ENCODE results near the gene AP1S1. TPM values are rescaled to one million over a fixed set of nuclear protein-coding genes. Genes with fewer than 3 reads are reported as not detected.

Gene AP1S1
- total and polyA plus RNA-seq, 2 of the 13 experiments (the other 11 are each of a cell fraction or from before 2014, with no cell fraction given), result 57.5 to 68.1 TPM

- TF ChIP-seq, protein P1, sequence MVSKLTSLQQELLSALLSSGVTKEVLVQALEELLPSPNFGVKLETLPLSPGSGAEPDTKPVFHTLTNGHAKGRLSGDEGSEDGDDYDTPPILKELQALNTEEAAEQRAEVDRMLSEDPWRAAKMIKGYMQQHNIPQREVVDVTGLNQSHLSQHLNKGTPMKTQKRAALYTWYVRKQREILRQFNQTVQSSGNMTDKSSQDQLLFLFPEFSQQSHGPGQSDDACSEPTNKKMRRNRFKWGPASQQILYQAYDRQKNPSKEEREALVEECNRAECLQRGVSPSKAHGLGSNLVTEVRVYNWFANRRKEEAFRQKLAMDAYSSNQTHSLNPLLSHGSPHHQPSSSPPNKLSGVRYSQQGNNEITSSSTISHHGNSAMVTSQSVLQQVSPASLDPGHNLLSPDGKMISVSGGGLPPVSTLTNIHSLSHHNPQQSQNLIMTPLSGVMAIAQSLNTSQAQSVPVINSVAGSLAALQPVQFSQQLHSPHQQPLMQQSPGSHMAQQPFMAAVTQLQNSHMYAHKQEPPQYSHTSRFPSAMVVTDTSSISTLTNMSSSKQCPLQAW (CRISPR knock-in tag; IDR thresholded peaks at IDR 0.05), result peak; percentile 69
- peak; percentile 75; the same call in 1 of the 2 replicates for TF ChIP-seq LCORL (IDR thresholded peaks at IDR 0.05)
- TF ChIP-seq LCORL (CRISPR knock-in tag; IDR thresholded peaks at IDR 0.05), result peak; percentile 96
- TF ChIP-seq SALL1 (CRISPR knock-in tag; IDR thresholded peaks at IDR 0.05), result peak; percentile 86
- peak; percentile 45; the same call in 1 of the 2 replicates for TF ChIP-seq FOXO1 (CRISPR knock-in tag; IDR thresholded peaks at IDR 0.05)
- TF ChIP-seq ZNF644 (CRISPR knock-in tag; IDR thresholded peaks at IDR 0.05; ENCODE audit: low read depth), result no peak
- TF ChIP-seq RXRA (CRISPR knock-in tag; IDR thresholded peaks at IDR 0.05), result peak; percentile 95
- 0 out of 2 replicates have a peak, but pooled peaks have one; percentile 42 for TF ChIP-seq AHR (CRISPR knock-in tag; IDR thresholded peaks at IDR 0.05)
- peak; percentile 51; the same call in 1 of the 2 replicates for TF ChIP-seq RNF219 (CRISPR knock-in tag; IDR thresholded peaks at IDR 0.05)
- peak; percentile 76 for TF ChIP-seq CREM (IDR thresholded peaks at IDR 0.05)
- TF ChIP-seq CREM (CRISPR knock-in tag; IDR thresholded peaks at IDR 0.05), result 0 out of 2 replicates have a peak, but pooled peaks have one; percentile 8
- TF ChIP-seq ZNF264 (CRISPR knock-in tag; IDR thresholded peaks at IDR 0.05), result no peak; the same call in 1 of the 2 replicates
- TF ChIP-seq GTF3A (CRISPR knock-in tag; conservative IDR thresholded peaks at IDR 0.05), result no peak
- peak; percentile 76; the same call in 1 of the 2 replicates for TF ChIP-seq SPEN (CRISPR knock-in tag; IDR thresholded peaks at IDR 0.05; ENCODE audit: low read depth)
- TF ChIP-seq ZBTB40 (IDR thresholded peaks at IDR 0.05), result no peak
- peak; percentile 63; the same call in 1 of the 2 replicates for TF ChIP-seq ZBTB40 (CRISPR knock-in tag; IDR thresholded peaks at IDR 0.05)
- TF ChIP-seq HOXA3 (CRISPR knock-in tag; IDR thresholded peaks at IDR 0.05), result peak; percentile 81
- 0 out of 2 replicates have a peak, but pooled peaks have one; percentile 39 for TF ChIP-seq NFKBIZ (CRISPR knock-in tag; IDR thresholded peaks at IDR 0.05)
- TF ChIP-seq GATAD2A (CRISPR knock-in tag; IDR thresholded peaks at IDR 0.05), result peak; percentile 85
These were observed 46.8 kb downstream of the AP1S1 start, which contains the start of gene MOGAT3 (continued) for GRCh38 chr7:101200862-101201599.

All from HepG2 (cell line).